ENCODE data around the gene FCGR3A.
"Not testable (repeated sequence)": the region's sequence is repeated elsewhere in the genome, so short reads cannot be mapped to it uniquely, and the experiment has no call there.

GRCh38 chr1:161579856-161580507, 30.4 kb upstream of the FCGR3A start:
- not testable (repeated sequence) for TF ChIP-seq CTCF (IDR thresholded peaks at IDR 0.05 in 8 of 11, conservative IDR thresholded peaks at IDR 0.05 in 3 of 11); POLR2AphosphoS5 (IDR thresholded peaks at IDR 0.05)
